Measurements from ENCODE around the gene POMGNT2.

The POMGNT2 gene

DNA sequence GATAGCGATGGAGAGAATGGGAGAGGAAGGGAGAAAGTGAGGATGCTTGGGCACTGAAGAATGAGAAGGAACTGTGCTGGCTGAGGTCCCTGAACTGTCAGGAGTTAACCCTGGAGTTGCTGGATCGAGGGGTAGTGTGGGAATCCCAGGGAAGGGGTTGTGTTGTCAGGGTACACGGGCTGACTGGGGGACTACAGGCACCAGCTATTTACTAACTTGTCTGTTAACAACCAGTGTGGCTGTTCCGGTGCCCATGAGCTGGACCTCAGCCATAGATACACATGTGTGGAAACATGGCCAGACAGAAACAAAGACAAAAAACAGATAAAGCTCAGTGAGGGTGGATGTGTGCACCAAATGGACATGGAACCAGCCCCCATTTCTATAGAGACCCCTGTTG is 71.7 kb downstream of the POMGNT2 start:
- peak overlapping the region in 1 of 2 donors; percentile 19 for H3K4me3 ChIP-seq (ENCODE audit: low read length in 2 of 2)
- H4K91ac ChIP-seq (ENCODE audit: low read depth, low read length, poor library complexity) = no peak overlapping the region
- H3K36me3 ChIP-seq (replicated peaks in 1 of 2; ENCODE audit: control insufficient read depth in 2 of 2, insufficient read depth in 2 of 2, low read length in 2 of 2) = no peaks in the 10 kb centered on the region
- no peak overlapping the region for H3K23ac ChIP-seq (ENCODE audit: low read depth, low read length, poor library complexity)
- no peak overlapping the region for H3K14ac ChIP-seq (ENCODE audit: low read length)
- no peak overlapping the region for H2BK12ac ChIP-seq (ENCODE audit: low read length)
- H3K4me1 ChIP-seq (ENCODE audit: control insufficient read depth in 2 of 2, insufficient read depth in 1 of 2, low read depth in 1 of 2, low read length in 2 of 2) = no peaks in the 10 kb centered on the region
- H2BK120ac ChIP-seq (ENCODE audit: low read depth, low read length) = no peak overlapping the region
- no peak for DNase-seq (ENCODE audit: low spot score)
- no peak overlapping the region for H2AFZ ChIP-seq (ENCODE audit: low read length)
- no peak overlapping the region for H4K8ac ChIP-seq (ENCODE audit: low read depth, low read length)
- H2BK5ac ChIP-seq (ENCODE audit: low read length) = no peak overlapping the region
- peaks cover 2% of the 10 kb centered on the region for H3K79me1 ChIP-seq (ENCODE audit: low read depth, low read length)
- WGBS, 2 donors (ENCODE audit: extremely low coverage in 2 of 2, insufficient read length in 2 of 2, insufficient replicate concordance in 1 of 2) = 100% methylated on average over 1 of the region's 4 CpGs; no CpG with 5 or more reads in 1 of the 2 donors
- no peak overlapping the region for H3K4ac ChIP-seq (ENCODE audit: low read length)
- H3K9me3 ChIP-seq (replicated peaks in 1 of 2; ENCODE audit: control insufficient read depth in 2 of 2, insufficient read depth in 1 of 2, low read depth in 1 of 2, low read length in 2 of 2) = no peaks in the 10 kb centered on the region
- no peak overlapping the region for H2BK15ac ChIP-seq (ENCODE audit: low read length)
- H2AK5ac ChIP-seq (ENCODE audit: low read depth, low read length) = no peak overlapping the region
- H3K27ac ChIP-seq (replicated peaks; ENCODE audit: low read length) = no peak overlapping the region
- no peak overlapping the region for H3K18ac ChIP-seq (ENCODE audit: low read length)
- H3K27me3 ChIP-seq (ENCODE audit: control insufficient read depth in 3 of 3, insufficient read depth in 3 of 3, low read depth in 1 of 3, low read length in 3 of 3) = peaks cover 0 to 20% (median 2%) of the 10 kb centered on the region in 3 experiments
- H3K9ac ChIP-seq (ENCODE audit: low read depth, low read length, poor library complexity) = no peak overlapping the region
- H3K4me2 ChIP-seq (ENCODE audit: insufficient read depth, low read length, poor library complexity, severe bottlenecking) = no peak overlapping the region

- no peak for DNase-seq (ENCODE audit: low spot score)
- Histone ChIP-seq H3K79me1 (ENCODE audit: low read depth, low read length) (peaks cover 2% of the 10 kb centered on the region), H3K27ac (replicated peaks; ENCODE audit: low read length) (no peak overlapping the region), H3K4me1 (ENCODE audit: control insufficient read depth in 2 of 2, insufficient read depth in 1 of 2, low read depth in 1 of 2, low read length in 2 of 2) (no peaks in the 10 kb centered on the region), H3K27me3 (ENCODE audit: control insufficient read depth in 3 of 3, insufficient read depth in 3 of 3, low read depth in 1 of 3, low read length in 3 of 3) (peaks cover 0 to 20% (median 2%) of the 10 kb centered on the region in 3 experiments), H3K4me2 (ENCODE audit: insufficient read depth, low read length, poor library complexity, severe bottlenecking) (no peak overlapping the region), H2AK5ac (ENCODE audit: low read depth, low read length) (no peak overlapping the region), H3K9ac (ENCODE audit: low read depth, low read length, poor library complexity) (peak overlapping the region; percentile 33), H4K91ac (ENCODE audit: low read depth, low read length, poor library complexity) (peak overlapping the region; percentile 69), H3K4ac (ENCODE audit: low read length) (no peak overlapping the region), H3K36me3 (replicated peaks in 1 of 2; ENCODE audit: control insufficient read depth in 2 of 2, insufficient read depth in 2 of 2, low read length in 2 of 2) (no peaks in the 10 kb centered on the region), H4K8ac (ENCODE audit: low read depth, low read length) (no peak overlapping the region), H3K4me3 (ENCODE audit: low read length in 2 of 2) (no peak overlapping the region), H2BK5ac (ENCODE audit: low read length) (peak overlapping the region; percentile 2), H3K18ac (ENCODE audit: low read length) (peak overlapping the region; percentile 22), H2AFZ (ENCODE audit: low read length) (no peak overlapping the region), H3K23ac (ENCODE audit: low read depth, low read length, poor library complexity) (no peak overlapping the region), H3K9me3 (replicated peaks in 1 of 2; ENCODE audit: control insufficient read depth in 2 of 2, insufficient read depth in 1 of 2, low read depth in 1 of 2, low read length in 2 of 2) (no peaks in the 10 kb centered on the region), H3K14ac (ENCODE audit: low read length) (no peak overlapping the region), H2BK12ac (ENCODE audit: low read length) (peak overlapping the region; percentile 4), H2BK15ac (ENCODE audit: low read length) (no peak overlapping the region), H2BK120ac (ENCODE audit: low read depth, low read length) (peak overlapping the region; percentile 51)
- whole genome bisulfite sequencing, 2 donors (ENCODE audit: extremely low coverage in 2 of 2, insufficient read length in 2 of 2, insufficient replicate concordance in 1 of 2) = no CpG with 5 or more reads among the region's 23 CpGs
Observed at GRCh38 chr3:43032646-43033628, 72.9 kb downstream of the POMGNT2 start.

- Histone ChIP-seq H3K27ac (replicated peaks; ENCODE audit: low read length) (no peak overlapping the region), H2BK120ac (ENCODE audit: low read depth, low read length) (peak overlapping the region; percentile 51)
Observed at GRCh38 chr3:43031889-43032545, 73.9 kb downstream of the POMGNT2 start.

GRCh38 chr3:43031485-43031884 is 74.4 kb downstream of the POMGNT2 start:
- H3K9ac ChIP-seq (ENCODE audit: low read depth, low read length, poor library complexity) = no peak overlapping the region
- no peaks in the 10 kb centered on the region for H3K9me3 ChIP-seq (replicated peaks in 1 of 2; ENCODE audit: control insufficient read depth in 2 of 2, insufficient read depth in 1 of 2, low read depth in 1 of 2, low read length in 2 of 2)
- no peak overlapping the region for H3K4ac ChIP-seq (ENCODE audit: low read length)
- H2BK12ac ChIP-seq (ENCODE audit: low read length) = no peak overlapping the region
- DNase-seq (ENCODE audit: low spot score) = no peak
- H4K8ac ChIP-seq (ENCODE audit: low read depth, low read length) = no peak overlapping the region
- H3K4me3 ChIP-seq (ENCODE audit: low read length in 2 of 2) = no peak overlapping the region
- H4K91ac ChIP-seq (ENCODE audit: low read depth, low read length, poor library complexity) = no peak overlapping the region
- no peak overlapping the region for H3K14ac ChIP-seq (ENCODE audit: low read length)
- H2BK120ac ChIP-seq (ENCODE audit: low read depth, low read length) = no peak overlapping the region
- WGBS, 2 donors (ENCODE audit: extremely low coverage in 2 of 2, insufficient read length in 2 of 2, insufficient replicate concordance in 1 of 2) = no CpG with 5 or more reads among the region's 4 CpGs
- no peaks in the 10 kb centered on the region for H3K4me1 ChIP-seq (ENCODE audit: control insufficient read depth in 2 of 2, insufficient read depth in 1 of 2, low read depth in 1 of 2, low read length in 2 of 2)
- H2AK5ac ChIP-seq (ENCODE audit: low read depth, low read length) = no peak overlapping the region
- no peak overlapping the region for H3K4me2 ChIP-seq (ENCODE audit: insufficient read depth, low read length, poor library complexity, severe bottlenecking)
- H3K27me3 ChIP-seq (ENCODE audit: control insufficient read depth in 3 of 3, insufficient read depth in 3 of 3, low read depth in 1 of 3, low read length in 3 of 3) = peaks cover 0 to 14% (median 2%) of the 10 kb centered on the region in 3 experiments
- H2BK15ac ChIP-seq (ENCODE audit: low read length) = no peak overlapping the region
- H3K27ac ChIP-seq (replicated peaks; ENCODE audit: low read length) = no peak overlapping the region
- no peak overlapping the region for H3K18ac ChIP-seq (ENCODE audit: low read length)
- no peak overlapping the region for H2AFZ ChIP-seq (ENCODE audit: low read length)
- H2BK5ac ChIP-seq (ENCODE audit: low read length) = no peak overlapping the region
- no peaks in the 10 kb centered on the region for H3K36me3 ChIP-seq (replicated peaks in 1 of 2; ENCODE audit: control insufficient read depth in 2 of 2, insufficient read depth in 2 of 2, low read length in 2 of 2)
- H3K23ac ChIP-seq (ENCODE audit: low read depth, low read length, poor library complexity) = no peak overlapping the region
- peaks cover 2% of the 10 kb centered on the region for H3K79me1 ChIP-seq (ENCODE audit: low read depth, low read length)

More at GRCh38 chr3:43031889-43032545, 73.9 kb downstream of the POMGNT2 start:
- H2BK5ac ChIP-seq (ENCODE audit: low read length) = no peak overlapping the region
- no peak overlapping the region for H3K9ac ChIP-seq (ENCODE audit: low read depth, low read length, poor library complexity)
- H3K4me2 ChIP-seq (ENCODE audit: insufficient read depth, low read length, poor library complexity, severe bottlenecking) = no peak overlapping the region
- no peaks in the 10 kb centered on the region for H3K4me1 ChIP-seq (ENCODE audit: control insufficient read depth in 2 of 2, insufficient read depth in 1 of 2, low read depth in 1 of 2, low read length in 2 of 2)
- no peak overlapping the region for H3K18ac ChIP-seq (ENCODE audit: low read length)
- H3K23ac ChIP-seq (ENCODE audit: low read depth, low read length, poor library complexity) = no peak overlapping the region
- no peak overlapping the region for H2AFZ ChIP-seq (ENCODE audit: low read length)
- peak overlapping the region; percentile 49 for H2AK5ac ChIP-seq (ENCODE audit: low read depth, low read length)
- no peak overlapping the region for H4K91ac ChIP-seq (ENCODE audit: low read depth, low read length, poor library complexity)
- H3K36me3 ChIP-seq (replicated peaks in 1 of 2; ENCODE audit: control insufficient read depth in 2 of 2, insufficient read depth in 2 of 2, low read length in 2 of 2) = no peaks in the 10 kb centered on the region
- no peak overlapping the region for H2BK15ac ChIP-seq (ENCODE audit: low read length)
- H3K27me3 ChIP-seq (ENCODE audit: control insufficient read depth in 3 of 3, insufficient read depth in 3 of 3, low read depth in 1 of 3, low read length in 3 of 3) = peaks cover 0 to 19% (median 2%) of the 10 kb centered on the region in 3 experiments
- WGBS, 2 donors (ENCODE audit: extremely low coverage in 2 of 2, insufficient read length in 2 of 2, insufficient replicate concordance in 1 of 2) = no CpG with 5 or more reads among the region's 16 CpGs
- no peak overlapping the region for H4K8ac ChIP-seq (ENCODE audit: low read depth, low read length)
- H3K79me1 ChIP-seq (ENCODE audit: low read depth, low read length) = peaks cover 2% of the 10 kb centered on the region
- no peaks in the 10 kb centered on the region for H3K9me3 ChIP-seq (replicated peaks in 1 of 2; ENCODE audit: control insufficient read depth in 2 of 2, insufficient read depth in 1 of 2, low read depth in 1 of 2, low read length in 2 of 2)
- H3K4ac ChIP-seq (ENCODE audit: low read length) = no peak overlapping the region
- DNase-seq (ENCODE audit: low spot score) = no peak
- H3K4me3 ChIP-seq (ENCODE audit: low read length in 2 of 2) = no peak overlapping the region
- peak overlapping the region; percentile 66 for H3K14ac ChIP-seq (ENCODE audit: low read length)
- no peak overlapping the region for H2BK12ac ChIP-seq (ENCODE audit: low read length)
